Calu3 (cell line): ENCODE data around the gene ZNF267. TPM values are rescaled to one million over a fixed set of nuclear protein-coding genes. Genes with fewer than 3 reads are reported as not detected.
"Not testable (repeated sequence)": the region's sequence is repeated elsewhere in the genome, so short reads cannot be mapped to it uniquely, and the experiment has no call there.

Experiments
- BruUV-seq: library from RNA; stranded (reverse); fragments of 400-500 nt; replicated peaks from 2 replicates; lab custom pipeline; 2021; lab: Mats Ljungman, UMichigan
- CTCF ChIA-PET: fragments of 300-600 bp; sonication (Branson Sonifier 250); formaldehyde crosslinking; loops from one replicate; lab custom pipeline; 2022; ENCODE audit warnings: antibody characterized with exemption; lab: Charles Lee
- DNase-seq: peaks from one replicate; pipeline ENCODE4 v3.0.0; 2022
- H3K27ac Mint-ChIP-seq: one replicate; pipeline ENCODE4 v1.8.0; 2022; ENCODE audit warnings: mixed read lengths; ENCODE audit not compliant: unreplicated experiment
- H3K27me3 Mint-ChIP-seq: one replicate; pipeline ENCODE4 v1.8.0; 2022; ENCODE audit warnings: mixed read lengths; ENCODE audit not compliant: unreplicated experiment
- H3K36me3 Mint-ChIP-seq: one replicate; pipeline ENCODE4 v1.8.0; 2022; ENCODE audit warnings: mild to moderate bottlenecking, moderate library complexity, mixed read lengths; ENCODE audit not compliant: insufficient read depth, unreplicated experiment
- H3K4me1 Mint-ChIP-seq: one replicate; pipeline ENCODE4 v1.8.0; 2022; ENCODE audit warnings: mild to moderate bottlenecking, low read depth, mixed read lengths; ENCODE audit not compliant: unreplicated experiment
- H3K4me3 Mint-ChIP-seq: one replicate; pipeline ENCODE4 v1.8.0; 2022; ENCODE audit warnings: mild to moderate bottlenecking, low read depth, moderate library complexity, mixed read lengths; ENCODE audit not compliant: unreplicated experiment
- H3K9me3 Mint-ChIP-seq: one replicate; pipeline ENCODE4 v1.8.0; 2022; ENCODE audit warnings: low read depth, mixed read lengths; ENCODE audit not compliant: unreplicated experiment
- CTCF ChIP-seq: fragments of 200-600 bp; IDR thresholded peaks from one replicate; pipeline ENCODE4 v1.8.0; 2022; ENCODE audit warnings: antibody characterized with exemption; ENCODE audit not compliant: unreplicated experiment
- intact Hi-C: fragments of 100-400 bp; cut with micrococcal nuclease; formaldehyde crosslinking; loops from one replicate; pipeline ENCODE4 v1.10.0; 2022; ENCODE audit not compliant: unreplicated experiment
- total RNA-seq: library from RNA; stranded (reverse); gene quantifications from 2 replicates; pipeline ENCODE4 v1.2.3, GENCODE V29; 2022

The ZNF267 gene
- total RNA-seq, 1 experiment from 2014 or later = 31.3 TPM

GRCh38 chr16:31920373-31920772, 46.8 kb downstream of the ZNF267 start:
- DNase-seq = no peak
- no peaks in the 10 kb centered on the region for H3K27me3 Mint-ChIP-seq
- peaks cover 34% of the 10 kb centered on the region for H3K36me3 Mint-ChIP-seq
- H3K27ac Mint-ChIP-seq = no peak overlapping the region
- TF ChIP-seq CTCF = no peak
- no peaks in the 10 kb centered on the region for H3K4me1 Mint-ChIP-seq
- CTCF ChIA-PET = no interaction called here
- peaks cover 22% of the 10 kb centered on the region for H3K9me3 Mint-ChIP-seq
- no TSS peak for BruUV-seq
- intact Hi-C loops = no loop called here
- H3K4me3 Mint-ChIP-seq = no peak overlapping the region

- H3K27ac Mint-ChIP-seq, BruUV-seq, H3K4me1 Mint-ChIP-seq, intact Hi-C loops, H3K27me3 Mint-ChIP-seq, DNase-seq, CTCF ChIA-PET, H3K9me3 Mint-ChIP-seq, H3K36me3 Mint-ChIP-seq, H3K4me3 Mint-ChIP-seq: not testable (repeated sequence)
These were observed 78.2 kb downstream of the ZNF267 start for GRCh38 chr16:31951806-31952205.

- intact Hi-C loops, H3K9me3 Mint-ChIP-seq, DNase-seq, CTCF ChIA-PET, H3K36me3 Mint-ChIP-seq, H3K27ac Mint-ChIP-seq, H3K4me3 Mint-ChIP-seq, H3K4me1 Mint-ChIP-seq, BruUV-seq, H3K27me3 Mint-ChIP-seq: not testable (repeated sequence)
These were observed 78.6 kb downstream of the ZNF267 start for GRCh38 chr16:31952206-31952605.

GRCh38 chr16:31956221-31956620, 82.6 kb downstream of the ZNF267 start:
- H3K4me1 Mint-ChIP-seq, H3K27me3 Mint-ChIP-seq, H3K4me3 Mint-ChIP-seq, intact Hi-C loops, H3K36me3 Mint-ChIP-seq, BruUV-seq, DNase-seq, CTCF ChIA-PET, H3K9me3 Mint-ChIP-seq, H3K27ac Mint-ChIP-seq: not testable (repeated sequence)

GRCh38 chr16:31960186-31960910, 86.7 kb downstream of the ZNF267 start:
- peaks cover 13% of the 10 kb centered on the region for H3K9me3 Mint-ChIP-seq
- H3K4me1 Mint-ChIP-seq, BruUV-seq, H3K36me3 Mint-ChIP-seq, CTCF ChIA-PET, H3K27ac Mint-ChIP-seq, H3K27me3 Mint-ChIP-seq, DNase-seq, H3K4me3 Mint-ChIP-seq, intact Hi-C loops: not testable (repeated sequence)
